ENCODE data around the gene SACS. TPM values are rescaled to one million over a fixed set of nuclear protein-coding genes. Genes with fewer than 3 reads are reported as not detected.

The SACS gene
- polyA plus RNA-seq, 1 donor, result 58.4 TPM

DNA sequence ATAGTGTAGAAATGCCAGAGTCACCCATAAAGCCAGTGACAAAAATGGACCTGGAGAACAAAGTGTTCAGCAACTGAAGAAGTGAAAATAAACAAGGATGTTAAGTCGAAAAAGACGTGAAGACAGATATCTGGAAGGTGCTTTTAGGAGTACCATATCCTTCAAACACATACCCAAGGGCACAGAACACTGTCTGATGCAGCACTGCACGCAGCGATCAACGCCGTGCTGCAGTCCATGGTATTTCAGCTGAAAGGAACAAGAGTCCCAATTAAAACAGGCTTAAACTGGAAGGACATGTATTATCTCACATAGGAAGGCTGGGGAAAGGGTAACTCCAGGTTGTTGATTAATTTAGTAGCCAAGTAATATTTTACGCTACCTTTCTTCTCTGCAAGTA lies 144.5 kb downstream of the SACS start:
- no peak for DNase-seq (ENCODE audit: low read depth)

DNA sequence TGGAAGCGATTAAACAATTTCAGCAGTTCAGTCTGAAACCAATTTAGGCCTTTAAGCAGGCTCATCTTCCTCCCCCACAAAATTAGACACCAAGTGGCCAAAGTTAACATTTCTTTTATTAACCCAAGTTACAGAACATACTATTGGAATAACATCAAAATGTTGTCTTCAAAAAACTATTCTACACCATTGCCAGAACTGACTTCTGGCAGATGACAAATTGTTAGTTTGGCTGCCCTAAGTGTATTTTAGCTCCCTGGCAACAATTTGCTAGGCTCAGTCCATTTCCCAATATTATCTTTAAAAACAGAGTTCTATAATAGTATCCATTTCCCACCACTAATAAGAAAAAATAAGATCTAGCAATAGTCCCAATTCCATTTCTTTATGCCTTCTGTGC lies 144.9 kb downstream of the SACS start:
- DNase-seq (ENCODE audit: low read depth), result no peak

DNA sequence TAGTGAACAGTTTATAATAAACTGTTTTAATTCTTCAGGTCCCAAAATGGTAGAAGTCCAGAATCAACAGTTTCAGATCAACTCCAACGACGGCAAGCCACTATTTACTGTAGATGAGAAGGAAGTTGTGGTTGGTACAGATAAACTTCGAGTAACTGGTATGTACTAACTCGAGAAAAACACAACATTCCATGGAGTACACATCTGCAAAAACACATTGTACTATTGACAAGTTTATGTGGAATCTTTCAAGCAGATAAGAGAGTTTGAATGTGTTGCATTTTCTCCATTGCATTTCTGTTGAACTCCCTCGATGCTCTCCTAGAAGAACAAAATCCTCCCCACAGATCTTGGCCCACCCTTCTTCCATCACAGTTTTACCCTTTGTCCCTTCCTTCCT lies 154.2 kb downstream of the SACS start:
- DNase-seq (ENCODE audit: low read depth), result no peak

Other genes starting within 250 kb of the SACS start
- gene TNFRSF19, start 136.7 kb upstream of the SACS start, polyA plus RNA-seq (ENCODE audit: insufficient read length), result 20.6 TPM